GM18520 (cell line): ENCODE data around the gene WNK3.
A peak's percentile ranks its signal among the peaks of the same experiment; 100 is the strongest.

ENCODE experiments used
- ATAC-seq: cut with Tn5 transposase; IDR thresholded peaks from one replicate; pipeline ENCODE4 v1.9.1; 2021; ENCODE audit not compliant: unreplicated experiment

Gene WNK3

GRCh38 chrX:54246866-54247265, 111.0 kb downstream of the WNK3 start:
- ATAC-seq, result no peak

GRCh38 chrX:54238588-54238987, 119.3 kb downstream of the WNK3 start:
- ATAC-seq, result no peak

- ATAC-seq, result no peak
These were observed 120.8 kb downstream of the WNK3 start for GRCh38 chrX:54237014-54237413.

DNA sequence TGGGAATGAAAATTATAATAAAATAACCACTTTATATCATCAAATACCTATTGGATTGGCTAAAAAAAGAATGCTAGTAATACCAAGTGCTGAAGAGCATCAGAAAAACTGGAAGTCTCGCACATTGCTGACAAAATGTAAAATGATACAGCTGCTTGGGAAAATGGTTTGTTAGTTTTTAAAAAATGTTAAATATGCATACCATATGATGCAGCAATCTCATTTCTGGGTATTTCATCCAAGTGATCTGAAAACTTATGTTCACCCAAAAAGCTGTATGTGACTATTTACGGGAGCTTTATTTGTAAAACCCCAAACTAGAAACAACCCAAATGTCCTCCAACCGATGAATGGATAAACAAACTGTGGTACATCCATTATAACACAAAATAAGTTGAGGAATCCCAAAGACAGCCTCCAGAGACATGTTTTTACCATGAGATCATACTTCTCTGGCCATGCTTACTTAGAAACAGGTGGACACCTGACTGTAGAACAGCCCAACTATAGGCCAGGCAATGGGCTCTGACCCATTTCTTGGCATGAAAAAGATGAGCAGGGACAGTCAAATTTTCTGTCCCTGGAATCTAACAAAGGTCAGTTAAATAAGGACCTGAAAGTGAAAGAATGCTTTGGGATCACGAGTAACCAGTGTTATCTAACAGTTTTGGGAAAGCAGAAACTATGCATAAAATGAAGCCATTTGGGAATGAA, 127.3 kb downstream of the WNK3 start:
- ATAC-seq, result no peak

GRCh38 chrX:54223581-54223980, 134.3 kb downstream of the WNK3 start:
- ATAC-seq, result no peak

GRCh38 chrX:54213603-54214002, 144.2 kb downstream of the WNK3 start:
- no peak for ATAC-seq

DNA sequence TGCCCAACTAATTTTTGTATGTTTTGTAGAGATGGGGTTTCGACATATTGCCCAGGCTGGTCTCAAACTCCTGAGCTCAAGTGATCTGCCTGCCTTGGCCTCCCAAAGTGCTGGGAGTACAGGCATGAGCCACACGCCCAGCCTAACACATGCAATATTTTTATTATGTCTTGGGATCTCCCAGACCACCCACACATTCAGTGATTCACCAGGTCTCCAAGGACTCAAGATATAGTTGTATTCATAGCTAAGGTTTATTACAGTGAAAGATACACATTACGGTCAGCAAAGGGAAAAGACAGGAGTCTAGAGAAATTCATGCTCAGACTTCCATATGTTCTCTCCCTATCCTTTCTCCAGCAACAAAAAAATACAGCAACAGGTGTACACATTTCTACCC, 149.3 kb downstream of the WNK3 start:
- no peak for ATAC-seq

- ATAC-seq, result no peak
These were observed 159.6 kb downstream of the WNK3 start for GRCh38 chrX:54198262-54198661.

GRCh38 chrX:54194982-54195588, 162.8 kb downstream of the WNK3 start:
- no peak for ATAC-seq

DNA sequence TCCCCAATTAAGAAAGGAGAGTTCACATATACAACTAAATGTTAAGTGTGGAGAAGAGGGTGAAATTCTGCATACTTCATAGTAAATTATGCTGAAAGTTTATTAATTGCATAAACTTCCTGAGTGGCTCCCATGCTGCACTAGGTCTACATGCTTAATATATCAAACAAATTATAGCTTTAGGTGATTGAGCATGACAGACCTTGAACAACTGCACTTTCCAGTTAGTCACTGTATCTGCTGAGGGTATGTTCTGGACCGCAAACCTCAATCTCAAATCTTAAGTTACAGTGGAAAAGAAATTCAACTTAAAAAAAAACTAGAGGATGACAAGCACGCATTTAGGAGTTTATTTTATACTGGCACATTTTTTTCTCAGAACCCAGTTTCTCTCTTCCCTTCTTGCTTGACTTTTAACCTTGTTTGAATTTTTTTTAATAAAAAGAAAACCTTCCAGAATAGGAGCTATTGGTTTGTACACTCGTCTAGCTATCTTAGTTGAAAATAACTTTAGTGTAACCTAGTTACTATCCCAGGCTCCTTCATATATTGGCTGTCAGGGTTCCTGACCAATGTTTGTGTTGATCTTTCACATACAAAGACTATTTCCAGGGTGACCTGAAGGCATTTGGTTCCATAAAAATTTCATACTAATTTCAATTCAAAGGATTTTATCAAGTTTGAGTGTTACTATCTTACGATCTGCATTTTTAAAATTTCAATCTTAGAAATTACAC, 164.6 kb downstream of the WNK3 start:
- no peak for ATAC-seq

- ATAC-seq, result no peak
These were observed 173.4 kb downstream of the WNK3 start for GRCh38 chrX:54184474-54184873.

DNA sequence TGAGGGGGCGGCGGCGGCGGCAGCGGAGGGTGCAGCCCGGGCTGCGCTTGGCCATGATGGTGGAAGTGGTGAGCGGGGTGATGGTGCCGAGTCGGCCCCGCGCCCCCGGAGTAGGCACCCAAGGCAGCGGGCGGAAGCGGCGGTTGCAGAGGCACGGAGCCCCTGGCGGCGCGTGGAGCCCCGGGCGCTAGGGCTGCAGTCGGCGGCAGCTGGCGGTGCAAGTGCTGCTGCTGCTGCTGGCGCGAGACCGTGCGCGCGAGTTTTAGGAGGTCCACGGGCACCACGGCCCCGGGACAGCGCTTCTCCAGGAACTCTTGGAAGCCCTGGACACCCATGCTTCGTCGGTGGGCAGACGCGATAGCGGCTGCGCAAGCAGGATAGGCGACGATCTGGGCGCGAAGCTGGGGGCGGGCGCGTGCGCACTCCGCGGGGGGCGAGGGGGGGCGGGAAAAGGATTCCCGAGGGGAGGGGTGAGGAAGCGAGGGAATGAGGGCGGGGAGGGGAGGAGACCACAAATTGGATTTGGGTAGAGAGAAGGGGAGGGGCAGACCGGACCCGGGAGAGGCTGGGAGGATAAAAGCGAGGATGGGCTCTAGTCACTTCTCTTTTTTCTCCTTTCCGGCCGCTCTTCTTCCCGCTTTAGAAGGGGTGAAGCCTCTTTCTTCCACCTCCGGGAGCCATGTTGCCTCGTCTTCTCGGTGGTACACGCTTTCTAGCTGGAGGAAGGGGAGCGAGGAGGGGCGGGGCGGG, 174.8 kb downstream of the WNK3 start, which contains the start of gene FAM120C:
Gene FAM120C, minus strand, starts transcription at position 391 of the 750 bp plus-strand sequence. Its CDS starts 56 bp downstream, at position 335.
- peak; percentile 22 for ATAC-seq

GRCh38 chrX:54182194-54182863, 175.5 kb downstream of the WNK3 start:
- ATAC-seq, result peak; percentile 41

- no peak for ATAC-seq
These were observed 176.5 kb downstream of the WNK3 start for GRCh38 chrX:54181202-54181953.

- no peak for ATAC-seq
These were observed 177.4 kb downstream of the WNK3 start for GRCh38 chrX:54180403-54180802.

- ATAC-seq, result peak; percentile 53
These were observed 179.5 kb downstream of the WNK3 start for GRCh38 chrX:54178100-54178940.

DNA sequence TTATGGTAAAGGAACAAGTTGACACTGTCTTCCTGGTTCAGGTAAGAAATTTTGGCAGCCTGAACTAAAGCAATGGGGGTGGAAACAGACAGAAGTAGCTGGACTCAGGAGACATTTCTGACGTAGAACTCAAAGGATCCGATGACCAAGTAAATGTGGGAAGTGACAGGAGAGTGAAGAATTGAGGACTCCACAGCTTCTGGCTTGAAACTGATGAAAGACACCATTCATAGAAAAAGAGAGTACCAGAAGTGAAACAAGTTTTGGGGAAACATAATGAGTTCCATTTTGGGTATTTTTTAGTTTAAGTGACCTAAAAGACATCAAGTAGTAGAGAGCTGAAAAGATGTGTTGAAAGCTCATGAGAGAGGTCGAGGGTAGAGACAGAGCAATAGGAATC, 180.5 kb downstream of the WNK3 start:
- ATAC-seq, result no peak

GRCh38 chrX:54173791-54174190, 184.1 kb downstream of the WNK3 start:
- no peak for ATAC-seq

DNA sequence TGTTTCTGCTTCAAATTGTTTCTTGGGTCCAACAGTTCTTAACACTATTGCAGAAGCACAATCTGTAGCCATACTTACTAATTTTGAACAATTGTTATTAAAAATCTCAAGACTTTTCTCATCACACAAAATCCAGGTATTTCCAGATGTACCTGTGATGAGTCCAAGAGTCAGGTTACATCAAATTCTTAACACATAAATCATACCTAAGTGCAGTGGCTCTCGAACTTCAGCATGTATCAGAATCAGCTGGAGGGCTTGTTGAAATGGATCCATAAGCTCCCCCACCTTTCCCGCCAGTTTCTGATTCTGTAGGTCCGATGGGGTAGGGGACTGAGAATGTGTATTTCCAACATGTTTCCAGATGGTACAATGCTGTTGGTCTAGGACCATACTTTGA, 185.4 kb downstream of the WNK3 start:
- ATAC-seq, result no peak
